Fibroblast of skin of right quadriceps (primary cell): ENCODE results near the gene ANKRD31.

Experiments
- DNase-seq: peaks from one replicate; pipeline ENCODE4 v3.0.0-alpha.2; 2013

ANKRD31 gene

DNA sequence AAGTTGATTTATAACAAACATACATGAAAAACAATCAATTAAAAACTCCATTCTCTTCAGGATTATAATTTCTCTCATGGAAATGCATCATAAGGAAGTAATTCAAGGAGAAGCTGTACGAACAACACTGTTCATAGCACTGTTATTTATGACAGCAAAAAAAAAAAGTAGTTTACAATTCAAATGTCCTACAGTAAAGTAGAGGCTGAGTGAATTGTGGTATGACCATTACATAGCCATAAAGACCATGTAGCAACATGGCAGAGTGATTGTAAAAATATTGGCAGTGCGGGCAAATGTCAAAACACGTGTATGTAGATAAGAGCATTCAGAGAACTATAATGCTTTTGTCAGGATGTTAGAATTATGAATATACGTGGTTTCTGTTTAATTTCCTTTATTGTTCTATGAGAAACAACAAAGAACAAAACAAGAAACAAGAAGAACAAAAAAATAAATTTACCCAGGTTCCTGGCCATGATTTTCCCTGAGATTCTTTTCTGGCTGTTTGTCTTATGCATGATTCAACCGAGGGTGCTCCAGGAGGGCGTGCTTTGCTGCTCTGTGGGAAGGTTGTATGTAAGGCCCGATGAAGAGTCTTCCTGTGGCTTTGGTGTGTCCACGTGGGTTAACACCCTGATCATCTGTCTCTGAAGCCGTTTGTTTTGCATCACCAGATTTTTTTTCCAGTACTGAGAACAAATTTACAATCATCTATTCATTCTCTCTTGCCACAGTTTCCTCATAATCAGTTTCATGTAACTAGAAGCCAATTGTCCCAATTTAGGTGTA, 213.1 kb downstream of the ANKRD31 start:
- DNase-seq: no peak

DNA sequence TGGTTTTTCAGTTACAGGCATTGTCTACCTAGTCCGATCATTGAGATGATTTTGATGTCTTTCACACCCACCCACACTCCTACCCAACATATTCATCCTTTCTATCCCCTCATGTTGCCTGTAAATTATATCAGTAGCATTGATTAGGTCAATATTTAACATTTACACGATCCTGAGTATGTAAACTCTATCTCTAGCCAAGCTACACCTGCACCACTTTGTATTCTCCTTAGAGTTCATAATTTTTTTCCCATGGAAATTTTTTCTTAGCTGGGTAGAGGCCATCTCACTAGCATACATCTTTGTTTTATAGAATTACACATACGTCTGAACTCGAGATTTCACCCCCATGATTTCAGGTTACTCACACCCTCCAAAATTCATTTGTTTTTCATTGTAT, 214.9 kb downstream of the ANKRD31 start:
- DNase-seq: no peak

GRCh38 chr5:75021219-75021618, 215.5 kb downstream of the ANKRD31 start:
- no peak for DNase-seq

DNA sequence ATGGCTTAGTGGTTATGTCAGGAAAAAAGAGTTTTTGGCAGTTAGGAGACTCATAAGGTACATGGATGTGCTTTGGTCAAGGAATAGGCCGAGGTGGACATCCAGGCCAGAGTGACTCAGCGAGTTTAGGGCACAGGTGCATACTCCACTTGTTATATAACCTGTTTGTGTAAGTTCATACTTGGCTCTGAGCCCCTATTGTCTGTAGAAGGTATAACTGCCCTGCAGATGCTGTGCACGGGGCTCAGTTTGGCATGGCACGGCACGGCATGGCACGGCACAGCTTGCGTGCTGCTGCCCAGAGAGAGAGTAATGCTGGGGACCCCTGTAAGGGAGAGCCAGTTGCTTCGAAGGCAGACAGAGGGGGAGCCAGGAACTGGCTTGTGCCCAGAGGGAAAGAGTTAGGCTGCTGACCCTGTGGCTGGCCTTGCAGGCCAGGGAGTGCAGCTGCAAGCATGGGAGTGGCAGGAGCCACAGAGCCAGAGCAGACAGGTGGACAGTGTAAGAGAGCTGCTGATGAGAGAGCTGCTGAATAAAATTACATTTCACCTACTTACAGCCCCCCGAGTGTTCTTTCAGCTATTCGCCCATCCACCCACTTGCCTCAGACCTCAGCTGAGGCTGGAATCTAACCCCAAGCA, 216.5 kb downstream of the ANKRD31 start:
- DNase-seq: no peak

GRCh38 chr5:75018805-75019587, 217.7 kb downstream of the ANKRD31 start:
- DNase-seq: peak; percentile 56
